ENCODE data around the gene ALPL.
A peak's percentile ranks its signal among the peaks of the same experiment; 100 is the strongest.

Gene ALPL

DNA sequence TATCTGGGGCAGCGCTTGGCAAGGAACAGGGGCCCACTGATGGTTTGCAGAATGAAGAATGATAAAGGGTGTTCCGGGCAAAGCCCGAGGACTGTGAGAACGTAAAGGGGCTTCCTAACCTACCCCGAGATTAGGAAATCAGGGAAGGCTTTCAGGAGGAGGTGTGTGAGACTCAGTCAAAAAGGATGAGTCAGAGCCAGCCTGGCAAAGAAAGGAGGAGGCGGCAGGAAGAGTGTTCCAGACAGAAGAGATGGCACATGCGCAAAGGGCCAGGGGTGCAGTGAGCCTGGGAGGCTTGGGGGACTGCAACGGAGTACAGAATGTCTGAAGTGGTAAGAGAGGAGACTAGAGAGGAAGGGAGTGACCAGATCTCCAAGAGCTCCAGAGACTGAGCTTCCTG is 89.7 kb downstream of the ALPL start:
- DNase-seq (ENCODE audit: low read depth) = no peak

DNA sequence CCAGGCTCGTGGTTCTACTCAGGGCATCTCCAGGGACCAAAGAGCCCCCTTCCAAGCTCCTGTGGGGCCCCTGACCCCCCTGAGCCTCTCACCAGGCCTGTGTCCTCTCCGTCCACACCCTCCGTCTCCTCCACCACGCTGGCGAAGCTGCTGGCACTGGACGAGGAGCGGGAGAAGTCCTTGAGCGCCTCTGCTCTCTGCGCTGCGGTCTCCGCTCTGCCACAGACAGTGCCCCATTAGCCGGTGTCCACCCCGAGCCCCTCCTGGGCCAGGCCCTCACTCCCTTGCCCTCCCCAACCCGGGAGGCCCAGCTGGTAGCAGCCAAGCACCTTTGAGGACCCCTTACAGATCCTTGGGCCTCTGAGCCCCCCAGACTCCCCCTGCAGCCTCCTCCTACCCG is 90.2 kb downstream of the ALPL start:
- no peak for DNase-seq (ENCODE audit: low read depth)

DNA sequence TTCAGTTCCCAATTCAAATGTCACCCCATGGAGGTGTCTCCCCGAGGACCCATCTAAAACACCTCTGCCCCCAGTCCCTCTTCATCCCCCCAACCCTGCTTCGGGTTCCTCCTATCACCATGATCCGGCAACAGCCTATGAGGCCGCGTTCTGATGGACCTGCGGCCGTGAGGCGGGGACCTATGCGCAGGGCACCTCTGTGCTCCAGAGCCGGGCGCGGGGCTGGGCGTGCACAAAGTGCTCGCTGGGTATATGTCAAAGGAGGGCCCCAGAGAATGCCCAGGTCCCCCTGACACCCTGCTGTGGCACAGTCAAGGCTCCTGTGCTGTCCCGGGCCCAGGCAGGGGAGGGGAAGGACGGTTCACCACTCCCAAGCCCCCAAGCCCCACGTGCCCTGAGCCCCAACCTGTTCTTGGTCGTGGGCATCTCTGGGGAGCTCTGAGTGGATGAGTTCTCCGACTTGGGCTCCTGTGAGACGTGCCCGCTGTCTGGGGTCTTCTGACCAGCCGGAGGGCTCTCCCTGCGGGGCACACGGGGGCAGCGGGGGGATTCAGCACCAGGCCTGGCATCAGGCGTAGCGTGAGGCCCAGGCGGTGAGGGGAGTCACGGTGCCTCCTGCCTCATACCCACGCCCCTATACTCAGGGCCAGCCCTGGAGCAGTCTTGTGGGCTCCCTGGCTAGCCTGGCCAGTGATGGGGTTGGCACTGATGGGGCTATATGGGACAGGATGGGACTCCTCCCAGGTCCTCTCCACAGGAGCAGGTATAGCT is 92.2 kb downstream of the ALPL start:
- no peak for DNase-seq (ENCODE audit: low read depth)

DNA sequence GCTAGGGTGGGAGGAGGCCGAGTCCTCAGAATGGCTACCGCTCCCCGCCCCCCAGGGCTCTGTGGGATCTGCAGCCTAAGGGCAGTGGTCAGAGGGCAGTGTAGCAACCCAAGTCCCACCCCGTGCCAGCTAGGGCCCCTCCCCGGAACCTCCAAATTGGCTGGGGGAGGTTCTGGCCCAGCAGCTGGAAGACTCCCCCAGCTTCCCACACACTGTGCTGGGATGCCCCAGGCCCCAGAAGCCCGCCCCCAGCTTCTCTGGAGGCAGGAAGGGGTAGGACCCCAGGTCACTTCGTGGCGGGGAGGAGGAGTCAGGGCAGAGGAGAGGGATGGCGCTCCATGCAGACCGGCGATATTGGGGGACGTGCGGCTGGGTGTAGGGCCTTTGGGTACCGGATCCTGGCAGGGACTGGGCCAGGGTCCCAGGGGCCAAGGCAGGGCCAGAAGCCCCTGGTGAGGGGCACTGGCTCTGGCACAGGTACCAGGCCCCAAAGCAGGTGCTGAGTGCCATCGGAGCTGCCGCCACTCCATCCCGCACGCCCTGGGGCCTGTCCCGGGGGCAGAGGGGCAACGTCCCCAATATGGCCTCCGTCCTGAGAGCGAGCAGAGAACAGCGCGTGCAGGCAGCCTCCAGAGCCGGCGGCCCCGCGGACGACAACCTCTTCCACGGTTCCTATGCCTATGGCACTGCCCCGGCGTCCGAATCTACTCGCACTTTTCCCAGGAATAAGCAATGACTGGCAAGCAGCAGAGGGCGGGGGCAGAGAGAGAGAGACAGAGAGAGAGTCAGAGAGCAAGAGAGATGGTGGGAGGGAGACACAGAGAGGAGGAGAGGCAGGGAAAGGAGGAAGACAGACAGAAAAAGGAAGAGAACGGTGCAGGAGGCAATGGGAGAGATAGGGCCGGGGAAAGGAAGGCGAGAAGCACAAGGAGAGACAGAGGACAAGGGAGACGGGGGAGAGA is 94.2 kb downstream of the ALPL start:
- no peak for DNase-seq (ENCODE audit: low read depth)

DNA sequence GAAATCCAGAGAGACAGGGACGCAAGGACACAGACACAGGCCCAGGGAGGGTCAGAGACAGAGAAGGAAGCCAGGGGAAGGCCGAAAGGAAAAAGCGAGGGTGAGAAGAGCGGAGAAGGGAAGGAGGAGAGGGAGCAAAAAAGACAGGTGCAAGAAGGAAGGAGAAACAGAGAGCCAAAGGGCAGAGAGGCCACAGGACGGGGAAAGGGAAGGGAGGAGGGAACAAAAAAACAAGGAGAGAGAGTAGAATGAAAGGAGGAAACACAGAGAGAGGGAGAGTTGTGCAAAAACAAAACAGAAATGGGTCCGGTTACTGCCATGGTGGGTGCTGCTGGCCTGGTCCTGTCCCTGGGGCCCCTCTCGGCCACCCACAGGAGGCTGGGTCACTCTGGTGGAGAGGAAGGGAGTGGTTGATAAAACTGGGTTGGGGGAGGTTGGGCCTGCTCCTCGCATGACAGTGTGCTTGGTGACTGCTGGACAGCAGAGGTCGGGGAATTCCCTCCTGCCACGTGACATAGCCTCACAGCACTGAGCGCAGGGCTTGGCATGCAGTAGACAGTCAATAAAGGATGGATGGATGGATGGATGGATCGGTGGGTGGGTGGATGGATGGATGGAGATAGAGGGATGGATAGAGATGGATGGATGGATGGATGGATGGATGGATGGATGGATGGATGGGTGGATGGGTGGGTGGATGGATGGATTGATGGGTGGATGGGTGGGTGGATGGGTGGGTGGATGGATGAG is 95.2 kb downstream of the ALPL start:
- no peak for DNase-seq (ENCODE audit: low read depth)

DNA sequence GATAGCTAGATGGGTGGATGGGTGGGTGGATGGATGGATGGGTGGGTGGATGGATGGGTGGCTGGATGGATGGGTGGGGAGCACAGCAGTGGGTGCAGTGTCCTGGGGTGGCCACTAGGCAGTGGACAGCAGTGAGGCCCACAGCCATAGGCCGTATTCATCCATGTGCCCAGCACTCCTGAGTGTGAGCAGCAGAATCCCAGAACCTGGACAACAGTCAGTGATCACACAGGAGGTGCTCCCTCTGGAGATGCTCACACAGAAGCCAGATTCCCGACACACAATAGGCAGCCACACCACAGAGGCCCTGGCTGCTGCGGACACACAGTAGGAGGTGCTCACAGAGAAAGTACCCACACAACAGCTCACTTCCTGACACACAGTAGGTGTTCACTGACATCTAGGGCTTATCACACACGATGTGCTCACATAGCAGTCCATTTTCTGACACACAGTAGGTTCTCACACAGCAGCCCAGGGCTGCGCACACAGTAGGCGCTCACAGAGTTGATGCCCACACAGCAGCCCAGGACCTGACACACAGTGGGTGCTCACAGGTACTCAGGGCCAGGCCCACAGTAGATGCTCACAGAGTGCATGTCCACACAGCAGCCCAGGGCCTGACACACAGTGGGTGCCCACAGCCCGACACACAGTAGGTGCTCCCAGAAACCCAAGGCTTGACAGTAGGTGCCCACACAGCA is 95.9 kb downstream of the ALPL start:
- DNase-seq (ENCODE audit: low read depth) = no peak

DNA sequence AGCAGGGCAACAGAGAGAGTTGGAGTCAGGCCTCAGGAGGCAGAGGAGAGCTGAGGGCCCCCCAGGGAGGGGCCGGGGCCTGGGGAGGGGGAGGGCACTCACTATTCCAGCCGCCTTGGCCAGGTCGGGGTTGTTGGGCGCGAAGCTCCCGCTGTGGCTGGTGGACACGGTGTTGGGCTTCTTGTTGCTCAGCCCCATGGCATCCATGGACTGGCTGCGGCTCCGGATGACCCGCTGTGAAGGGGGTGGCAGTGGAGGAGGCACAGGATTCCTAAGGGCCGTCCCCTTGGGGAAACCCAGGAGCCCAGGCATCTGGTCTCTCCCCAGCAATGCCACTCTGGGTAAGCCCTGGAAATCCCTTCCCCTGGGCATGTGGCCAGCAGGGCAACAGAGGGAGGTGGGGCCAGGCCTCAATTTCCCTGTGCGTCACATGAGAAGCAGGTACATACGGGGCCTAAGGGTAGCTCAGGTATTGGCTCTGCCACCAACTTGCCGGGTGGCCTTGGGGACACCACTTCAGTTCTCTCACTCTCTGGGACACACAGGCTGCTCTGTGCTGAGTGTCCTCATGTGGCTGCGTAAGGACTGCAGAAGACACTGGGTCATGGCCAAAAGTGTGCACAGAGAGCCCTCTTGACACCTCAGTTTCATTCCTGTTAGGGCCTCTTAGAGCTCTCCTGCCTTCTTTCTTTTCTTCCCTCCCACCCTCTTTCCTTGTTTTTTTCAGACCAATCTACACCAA is 96.9 kb downstream of the ALPL start:
- DNase-seq (ENCODE audit: low read depth) = no peak

DNA sequence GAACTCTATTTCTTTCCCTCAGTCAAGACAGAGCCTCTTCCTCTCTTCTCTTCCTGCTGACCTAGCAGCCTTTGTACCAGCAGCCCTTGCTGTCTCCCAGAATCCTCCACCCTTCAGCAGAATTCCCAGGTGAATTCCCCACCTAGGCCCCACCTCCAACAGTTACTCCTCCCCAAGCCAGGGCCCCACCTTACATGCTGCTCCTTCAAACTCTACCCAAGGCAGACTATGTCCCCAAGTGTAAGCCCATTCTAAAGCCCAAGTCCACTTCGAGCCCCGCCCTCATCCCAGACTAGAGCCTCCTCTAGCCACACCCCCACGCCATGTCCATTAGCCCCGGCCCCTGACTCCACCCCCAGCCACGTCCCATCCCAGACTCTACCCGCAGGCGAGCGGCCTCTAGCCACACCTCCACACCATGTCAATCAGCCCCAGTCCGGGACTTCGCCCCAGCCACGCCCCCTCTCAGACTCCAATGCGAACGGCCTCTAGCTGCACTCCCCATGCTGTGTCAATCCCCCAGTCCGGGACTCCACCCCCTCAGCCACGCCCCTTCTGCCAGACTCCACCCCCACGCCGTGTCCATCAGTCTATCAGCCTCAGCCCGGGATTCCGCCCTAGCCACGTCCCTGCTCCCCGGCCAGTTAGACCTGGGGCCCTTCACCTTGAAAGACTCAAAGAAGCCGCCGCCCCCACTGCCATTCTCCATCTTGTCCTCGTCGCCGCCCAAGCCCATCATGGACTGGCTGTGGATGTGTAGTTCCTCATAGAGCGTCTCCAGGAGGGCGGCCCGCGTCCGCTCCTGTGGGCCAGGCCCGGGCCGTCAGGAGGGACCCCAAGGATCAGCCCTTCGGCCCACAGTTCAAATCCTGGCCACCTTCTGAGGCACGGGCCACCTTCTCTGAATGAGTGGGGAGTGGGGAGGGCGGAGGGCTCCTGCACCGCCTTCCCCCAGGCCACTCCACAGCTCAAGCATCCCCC is 98.6 kb downstream of the ALPL start:
- DNase-seq (ENCODE audit: low read depth) = peak; percentile 1

DNA sequence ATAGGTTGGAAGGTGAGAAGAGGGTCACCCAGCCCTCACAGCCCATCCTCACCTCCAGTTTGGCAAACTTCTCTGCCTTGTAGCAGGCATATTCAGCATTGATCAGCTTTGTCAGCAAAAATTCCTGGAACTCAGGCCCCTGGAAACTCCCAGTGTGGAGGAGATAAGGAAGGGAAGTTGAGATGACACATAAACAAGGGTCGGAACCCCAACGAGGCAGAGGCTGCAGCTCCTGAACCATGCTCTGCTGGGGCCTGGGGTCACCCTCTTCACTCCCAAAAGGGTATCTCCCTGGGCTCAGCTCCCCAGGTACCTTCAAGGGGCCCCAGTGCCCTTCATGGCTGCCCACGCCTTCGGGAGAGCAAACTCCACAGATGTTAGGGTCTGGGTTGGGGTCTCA is 99.6 kb downstream of the ALPL start:
- no peak for DNase-seq (ENCODE audit: low read depth)

DNA sequence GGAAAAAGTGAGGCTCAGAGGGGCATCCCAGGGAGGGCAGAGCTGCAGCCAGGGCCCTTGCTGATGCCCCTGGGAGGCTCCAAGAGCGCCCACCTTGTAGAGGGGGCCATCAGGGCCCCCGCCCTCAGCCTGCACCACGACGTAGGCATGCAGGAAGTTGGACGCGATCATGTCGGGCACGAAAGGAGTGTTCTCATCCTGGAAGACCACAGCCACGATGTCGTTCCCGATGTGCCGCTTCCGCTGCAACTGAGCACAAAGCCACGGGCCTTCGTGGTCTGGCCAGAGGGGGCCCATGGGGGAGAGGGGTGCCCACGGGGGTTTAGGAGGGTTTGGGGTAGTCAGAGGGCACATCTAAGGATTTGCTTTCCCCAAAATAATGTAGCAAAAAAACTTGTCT is 100.8 kb downstream of the ALPL start:
- DNase-seq (ENCODE audit: low read depth) = no peak

DNA sequence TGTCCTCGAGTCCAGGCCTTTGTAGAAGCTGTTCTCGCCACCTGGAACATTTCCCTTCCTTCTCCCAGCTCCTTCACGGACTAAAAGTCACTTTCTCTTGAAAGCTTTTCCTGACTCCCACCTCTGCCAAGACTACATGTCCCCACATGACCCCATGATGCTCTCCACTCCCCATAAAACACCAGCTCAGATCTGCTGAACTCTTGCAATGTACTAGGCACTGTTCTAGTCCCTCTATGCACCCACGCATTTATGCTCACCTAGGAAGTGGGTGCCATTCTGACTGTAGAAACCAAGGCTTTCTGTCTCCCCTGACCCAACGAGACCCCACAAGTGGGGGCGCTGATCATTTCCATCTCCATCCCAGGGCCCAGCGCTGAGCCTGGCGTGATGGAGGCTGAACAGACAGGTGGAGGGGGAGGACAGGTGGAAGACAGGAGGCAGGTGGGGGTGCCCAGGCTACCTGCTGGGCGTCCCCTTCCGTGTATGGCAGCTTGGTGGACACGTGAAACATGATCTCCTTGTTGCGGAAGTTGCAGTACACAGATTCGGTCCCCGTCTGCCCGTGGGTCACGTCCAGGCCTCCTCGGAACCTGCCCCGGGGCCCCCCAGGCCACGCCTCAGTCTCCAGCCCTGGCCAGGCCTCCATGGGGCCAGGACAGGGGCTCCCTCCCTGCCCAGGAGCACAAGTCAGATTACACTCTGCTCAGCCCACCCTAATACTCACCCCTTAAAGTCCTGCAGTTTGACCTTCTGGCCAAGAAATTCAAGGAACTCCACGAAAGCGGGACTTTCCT is 102.0 kb downstream of the ALPL start:
- no peak for DNase-seq (ENCODE audit: low read depth)

DNA sequence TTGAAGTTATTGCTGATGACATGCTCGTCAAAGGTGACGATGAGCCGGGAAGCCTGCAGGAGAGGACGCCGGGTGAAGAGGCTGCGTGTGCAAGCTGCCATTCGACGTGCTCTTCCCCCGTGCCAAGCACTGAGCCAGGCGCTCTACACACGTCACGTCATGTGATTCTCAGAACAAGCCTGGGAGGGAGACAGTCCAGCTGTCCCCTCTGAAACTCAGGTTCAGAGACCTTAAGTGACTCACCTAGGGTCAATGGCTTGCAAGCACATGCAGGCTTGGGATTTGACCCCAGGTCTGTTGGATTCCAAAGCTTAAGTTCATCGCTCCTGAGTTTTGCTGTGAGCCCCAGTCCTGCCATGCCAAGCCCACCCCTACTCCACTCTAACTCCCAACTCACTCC is 102.8 kb downstream of the ALPL start:
- no peak for DNase-seq (ENCODE audit: low read depth)

DNA sequence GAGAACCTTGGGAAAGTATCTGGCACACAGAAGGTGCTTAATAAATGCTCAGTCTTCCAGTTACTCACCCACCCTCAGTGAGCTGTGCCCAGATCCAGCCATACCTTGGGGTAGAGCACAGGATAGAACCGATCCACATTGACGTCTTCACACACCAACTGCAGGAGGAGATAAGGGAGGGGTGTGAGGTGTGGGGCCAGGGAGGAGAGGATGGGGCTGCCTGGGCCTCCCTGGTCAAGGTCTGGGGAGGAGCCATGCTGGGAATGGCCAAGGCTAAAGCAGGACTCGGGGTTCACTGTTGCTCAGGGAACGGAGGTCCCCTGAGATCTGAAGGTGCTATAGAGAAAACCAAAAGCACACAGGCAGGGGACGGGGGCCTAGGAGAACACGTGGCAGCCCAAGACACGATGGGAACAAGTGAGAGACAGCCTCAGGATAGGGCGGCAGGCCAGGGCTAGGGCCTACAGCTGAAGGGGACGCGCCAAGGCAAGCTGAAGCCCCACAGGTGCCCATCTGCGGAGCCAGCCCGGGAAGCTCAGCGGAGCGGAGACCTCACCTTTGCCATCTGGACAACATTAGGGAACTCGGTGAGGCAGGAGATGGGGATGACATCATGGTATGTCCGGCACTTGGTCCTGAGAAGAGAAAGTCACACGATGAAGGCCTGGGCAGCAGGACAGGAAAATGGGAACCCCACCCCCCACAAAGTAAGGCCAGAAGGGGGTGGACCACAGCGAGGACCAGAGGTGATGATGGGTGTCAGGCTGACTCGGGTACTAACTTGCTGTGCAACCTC is 104.0 kb downstream of the ALPL start:
- no peak for DNase-seq (ENCODE audit: low read depth)

DNA sequence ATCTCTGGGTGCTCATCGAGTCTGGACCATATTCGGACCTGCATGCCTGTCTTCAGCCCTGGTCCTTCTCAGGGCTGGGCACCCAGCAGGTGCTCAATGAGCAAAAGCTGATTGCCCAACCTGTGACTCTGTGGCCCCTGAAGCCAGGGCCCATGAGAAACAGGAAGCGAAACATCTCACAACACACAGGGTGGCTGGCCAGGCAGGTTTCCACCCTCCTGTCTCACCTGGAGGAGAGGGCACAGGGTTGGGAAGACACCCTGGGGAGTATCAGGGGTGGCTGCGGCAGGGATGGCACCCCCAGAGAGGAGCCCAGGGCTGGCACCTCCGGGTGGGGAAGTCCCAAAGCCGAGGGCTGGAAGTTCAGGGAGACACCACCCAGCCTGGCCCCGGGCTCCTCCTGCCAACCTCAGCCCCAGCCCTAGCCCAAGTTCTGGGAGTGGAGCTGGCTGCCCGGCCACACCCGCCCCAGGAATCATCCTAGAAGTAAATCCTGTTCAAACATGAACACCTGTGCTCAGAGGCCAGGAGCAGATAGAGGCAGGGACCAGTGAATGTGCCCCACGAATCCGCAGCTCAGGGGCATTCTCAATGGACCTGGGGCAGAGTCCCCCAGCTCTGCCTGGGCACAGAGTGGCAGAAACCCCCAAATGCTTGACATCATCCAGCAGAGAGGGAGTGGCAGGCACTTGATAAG is 105.3 kb downstream of the ALPL start:
- DNase-seq (ENCODE audit: low read depth) = no peak

DNA sequence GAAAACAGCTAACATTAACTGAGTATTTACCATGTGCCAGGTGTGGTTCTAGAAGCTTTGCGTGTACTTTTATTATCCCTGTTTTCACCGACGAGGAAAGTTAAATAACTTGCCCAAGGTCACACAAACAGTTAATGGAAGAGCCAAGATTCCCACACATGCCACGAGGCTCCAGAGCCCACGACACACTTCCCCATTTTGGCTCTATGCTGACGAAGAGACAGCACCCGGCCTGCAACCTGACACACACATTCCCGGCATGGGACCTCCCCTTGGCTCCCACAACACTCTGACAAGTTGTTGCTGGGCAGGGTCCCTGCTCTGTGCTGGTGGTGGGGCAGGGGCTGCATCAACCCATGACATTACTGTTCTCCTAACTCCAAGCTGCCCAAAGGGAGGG is 107.1 kb downstream of the ALPL start:
- DNase-seq (ENCODE audit: low read depth) = no peak

DNA sequence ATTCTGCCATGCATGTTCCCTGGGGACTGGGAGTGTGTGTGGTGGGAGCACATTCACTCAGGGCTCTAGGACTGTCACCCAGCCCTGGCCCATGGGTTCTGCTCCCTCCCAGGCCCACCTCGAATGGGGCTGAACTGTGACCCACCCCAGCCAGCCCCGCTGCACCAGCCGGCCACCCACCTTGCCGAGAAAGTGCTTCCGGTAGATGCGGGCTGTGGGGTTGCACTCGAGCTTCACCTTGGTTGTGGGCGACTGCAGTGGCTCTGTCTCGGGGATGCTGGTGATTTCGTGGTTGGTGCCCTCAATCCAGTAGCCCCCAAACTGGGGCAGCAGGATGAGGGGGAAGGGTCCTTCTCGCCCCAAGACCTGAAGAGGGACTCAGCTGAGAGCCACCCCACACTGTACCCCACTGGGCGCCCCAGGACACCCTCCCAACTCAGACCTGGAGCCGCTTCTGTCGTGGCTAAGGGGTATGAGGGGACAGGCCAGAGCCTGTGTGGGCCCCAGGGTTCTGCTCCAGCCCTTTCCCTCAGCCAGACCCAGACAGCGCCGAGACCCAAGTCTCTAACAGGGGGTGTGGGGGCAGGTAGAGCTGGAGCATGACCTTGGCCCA is 108.0 kb downstream of the ALPL start:
- DNase-seq (ENCODE audit: low read depth) = no peak

DNA sequence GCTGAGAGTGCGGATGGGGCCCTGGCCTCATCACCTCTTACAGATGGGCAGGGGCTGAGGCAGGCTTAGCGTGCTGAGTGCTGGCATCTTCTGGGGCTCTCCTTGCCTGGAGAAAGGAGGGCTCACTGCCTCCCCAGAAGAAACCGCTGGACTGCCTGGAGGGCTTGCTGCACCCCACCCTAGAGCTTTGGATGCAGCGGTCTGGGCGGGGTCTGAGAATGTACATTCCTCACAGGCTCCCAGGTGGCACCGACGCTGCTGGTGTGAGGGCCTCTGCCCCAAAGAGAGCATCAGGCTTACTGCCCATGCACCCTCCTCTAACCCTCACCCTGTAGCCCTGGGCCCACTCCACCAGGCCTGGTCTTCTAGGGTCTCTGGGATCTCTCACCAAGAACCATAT is 108.8 kb downstream of the ALPL start:
- DNase-seq (ENCODE audit: low read depth) = no peak
